HG03175 (cell line): ENCODE data around the gene SCAPER.
"Not testable (repeated sequence)": the region's sequence is repeated elsewhere in the genome, so short reads cannot be mapped to it uniquely, and the experiment has no call there.

ENCODE experiments used
- ATAC-seq: cut with Tn5 transposase; IDR thresholded peaks from one replicate; pipeline ENCODE4 v1.9.1; 2021; ENCODE audit warnings: mild to moderate bottlenecking, moderate library complexity; ENCODE audit not compliant: unreplicated experiment

The SCAPER gene

DNA sequence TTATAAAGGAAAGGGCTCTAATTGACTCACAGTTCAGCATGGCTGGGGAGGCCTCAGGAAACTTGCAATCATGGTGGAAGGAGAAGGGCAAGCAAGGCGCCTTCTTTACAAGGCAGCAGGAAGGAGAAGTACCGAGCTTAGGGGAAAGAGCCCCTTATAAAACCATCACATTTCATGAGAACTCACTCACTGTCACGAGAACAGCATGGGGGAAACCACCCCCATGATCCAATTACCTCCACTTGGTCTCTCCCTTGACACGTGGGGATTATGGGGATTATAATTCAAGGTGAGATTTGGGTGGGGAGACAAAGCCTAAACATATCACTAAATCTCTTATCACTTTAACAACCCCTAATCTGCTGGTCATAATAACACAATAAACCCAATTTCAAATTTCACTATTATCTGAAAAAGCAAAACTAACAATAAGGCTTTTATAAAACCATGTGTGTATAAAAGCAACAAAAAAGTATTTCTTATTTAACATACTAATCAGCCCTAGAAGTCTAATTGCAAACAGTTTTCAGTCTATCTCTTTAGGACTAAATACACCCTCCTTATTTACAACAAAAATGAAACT is 43.2 kb downstream of the SCAPER start:
- ATAC-seq = no peak

DNA sequence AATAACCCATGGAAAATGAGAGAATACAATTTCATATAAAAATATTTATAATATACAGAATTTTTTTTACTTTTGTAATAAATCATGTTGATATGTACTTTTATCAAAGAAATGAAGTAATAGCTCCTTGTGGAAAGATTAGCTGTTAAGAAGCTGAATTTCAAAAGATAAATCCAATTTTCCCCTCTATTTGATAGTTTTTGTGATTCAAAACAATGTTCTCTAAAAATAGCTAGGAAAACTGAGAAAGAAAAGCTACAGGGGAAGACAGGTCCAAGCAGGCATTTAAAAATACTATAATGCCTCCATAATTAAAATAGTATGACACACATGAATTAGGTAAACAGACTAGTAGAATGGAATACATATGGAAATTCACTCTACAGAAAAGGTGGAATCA is 44.9 kb downstream of the SCAPER start:
- ATAC-seq = no peak

DNA sequence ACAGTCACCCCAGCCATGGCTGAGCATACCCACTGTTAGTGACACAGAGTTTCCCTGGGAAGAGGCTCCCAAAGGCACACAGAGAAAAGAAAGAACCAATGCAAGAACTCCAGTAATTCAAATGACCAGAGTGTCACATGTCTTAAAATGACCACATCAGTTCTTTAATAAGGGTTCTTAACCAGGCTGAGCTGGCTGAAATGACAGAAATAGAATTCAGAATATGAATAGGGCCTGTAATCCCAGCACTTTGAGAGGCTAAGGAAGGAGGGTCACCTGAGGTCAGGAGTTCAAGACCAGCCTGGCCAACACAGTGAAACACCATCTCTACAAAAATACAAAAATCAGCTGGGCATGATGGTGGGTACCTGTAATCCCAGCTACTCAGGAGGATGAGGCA is 54.8 kb downstream of the SCAPER start:
- ATAC-seq = not testable (repeated sequence)

DNA sequence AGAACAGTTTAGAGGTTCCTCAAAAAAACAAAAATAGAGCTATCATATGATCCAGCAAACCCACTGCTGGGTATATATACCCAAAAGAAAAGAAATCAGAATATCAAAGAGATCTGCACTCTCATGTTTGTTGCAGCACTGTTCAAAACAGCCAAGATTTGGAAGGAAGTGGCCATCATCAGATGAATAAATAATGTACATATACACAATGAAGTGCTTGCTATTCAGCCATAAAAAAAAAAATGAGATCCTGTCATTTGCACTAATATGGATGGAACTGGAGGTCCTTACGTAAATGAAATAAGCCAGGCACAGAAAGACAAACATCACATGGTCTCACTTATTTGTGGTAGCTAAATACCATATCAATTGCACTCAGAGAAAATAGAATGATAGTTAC is 58.4 kb downstream of the SCAPER start:
- no peak for ATAC-seq

DNA sequence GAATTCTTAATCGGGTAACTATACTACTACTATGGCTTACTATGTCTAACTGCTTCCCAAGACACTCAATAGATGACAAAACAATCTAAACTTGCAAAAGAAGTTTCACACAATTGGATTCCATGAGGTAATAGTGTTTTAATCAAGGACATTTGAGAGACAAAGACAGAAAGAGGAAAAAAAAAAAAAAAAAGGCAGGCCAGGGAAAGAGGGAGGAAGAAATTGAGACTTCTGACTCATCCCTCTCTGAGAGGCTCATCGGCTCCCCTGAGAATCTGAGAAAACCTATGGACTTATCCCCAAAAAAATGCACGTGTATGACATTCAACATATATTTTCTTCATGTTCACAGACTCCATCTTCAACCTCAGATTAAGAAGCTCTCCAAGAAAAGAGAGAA is 61.0 kb downstream of the SCAPER start:
- ATAC-seq = no peak

DNA sequence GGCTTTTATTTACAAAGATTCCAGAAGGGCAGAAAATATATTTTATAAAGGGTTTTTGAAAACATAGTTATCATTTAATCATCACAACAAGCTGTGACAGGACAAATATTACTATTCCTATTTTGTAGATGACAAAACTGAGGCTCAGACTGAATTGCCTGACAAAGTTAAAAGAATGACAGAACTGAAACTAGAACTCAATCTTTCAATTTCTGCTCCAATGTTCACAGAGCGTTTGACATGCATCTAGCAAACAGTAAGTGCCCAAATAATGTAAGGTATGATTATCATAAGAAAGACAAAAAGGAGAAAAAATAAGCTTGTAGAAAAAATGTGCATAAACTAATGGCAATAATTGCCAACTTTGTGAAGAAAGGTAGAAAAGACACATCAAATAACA is 61.9 kb downstream of the SCAPER start:
- no peak for ATAC-seq

DNA sequence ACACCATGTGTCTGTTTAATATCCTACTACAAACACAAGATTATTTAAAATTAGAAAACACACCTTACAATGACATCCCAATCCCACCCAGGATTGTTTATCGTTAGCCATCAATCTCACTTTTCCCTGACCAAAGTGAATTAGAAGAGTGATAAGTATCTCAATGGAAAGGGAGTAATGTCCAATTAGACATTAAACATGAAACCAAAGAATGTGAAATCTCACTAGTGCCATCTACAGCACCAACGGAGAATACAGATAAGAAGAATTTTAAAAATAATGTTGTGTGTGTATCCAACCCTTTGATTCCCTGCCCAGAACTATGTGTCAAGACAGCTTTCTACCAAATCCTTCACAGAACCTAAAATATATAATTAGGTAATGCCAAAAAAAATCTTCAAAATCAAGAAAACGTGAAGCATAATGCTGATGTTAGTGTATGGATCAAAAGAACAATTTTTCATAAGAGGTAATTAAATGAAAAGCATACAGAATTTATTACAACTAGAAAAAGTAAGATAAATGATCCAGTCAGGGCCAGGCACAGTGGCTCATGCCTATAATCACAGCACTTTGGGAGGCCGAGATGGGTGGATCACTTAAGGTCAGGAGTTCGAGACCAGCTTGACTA is 64.2 kb downstream of the SCAPER start:
- ATAC-seq = no peak

DNA sequence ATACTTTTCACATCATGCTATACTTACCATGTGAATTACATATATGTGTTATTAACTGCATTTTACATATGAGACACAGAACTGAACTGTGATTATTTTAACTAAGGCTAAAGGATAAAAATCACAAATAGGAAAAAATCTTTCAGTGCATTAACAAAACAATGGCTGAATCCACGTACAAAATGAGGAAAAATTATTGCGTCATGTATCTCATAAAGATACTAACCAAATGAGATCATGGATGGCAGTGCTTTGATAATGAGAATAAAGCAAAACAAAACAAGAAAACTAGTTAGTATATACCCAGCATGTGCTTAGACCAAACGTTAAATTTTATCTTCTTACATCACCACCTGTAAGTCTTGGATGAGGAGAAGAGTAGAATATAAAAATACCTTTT is 66.0 kb downstream of the SCAPER start:
- no peak for ATAC-seq

DNA sequence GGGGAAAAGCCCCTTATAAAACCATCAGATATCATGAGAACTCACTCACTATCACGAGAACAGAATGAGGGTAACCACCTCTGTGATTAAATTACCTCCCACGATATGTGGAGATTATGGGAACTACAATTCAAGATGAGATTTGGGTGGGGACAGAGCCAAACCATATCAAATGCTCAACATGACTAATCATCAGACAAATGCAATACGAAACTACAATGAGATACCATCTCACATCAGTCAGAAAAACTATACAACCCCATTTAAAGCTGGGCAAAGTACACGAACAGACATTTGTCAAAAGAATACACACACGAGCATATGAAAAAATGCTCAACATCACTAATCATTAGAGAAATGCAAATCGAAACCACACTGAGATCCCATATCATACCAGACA is 67.7 kb downstream of the SCAPER start:
- no peak for ATAC-seq

DNA sequence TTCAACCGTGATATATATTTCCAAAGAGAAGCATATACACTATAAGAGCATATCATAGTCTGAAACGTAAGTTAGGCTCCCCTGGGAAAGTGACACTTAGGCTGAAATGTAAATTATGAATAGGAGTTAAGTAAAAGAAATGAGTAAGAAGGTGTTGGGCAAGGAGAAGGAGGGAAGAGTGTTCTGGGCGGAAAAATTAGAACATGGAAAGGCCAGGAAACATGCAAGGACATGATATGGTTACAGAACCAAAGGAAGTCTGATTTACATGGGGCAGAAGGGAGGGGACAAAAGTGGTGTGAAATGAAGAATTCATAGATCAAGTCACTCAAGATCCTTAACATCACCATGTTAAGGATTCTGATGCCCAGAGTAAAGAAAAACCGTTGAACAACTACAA is 75.2 kb downstream of the SCAPER start:
- no peak for ATAC-seq

DNA sequence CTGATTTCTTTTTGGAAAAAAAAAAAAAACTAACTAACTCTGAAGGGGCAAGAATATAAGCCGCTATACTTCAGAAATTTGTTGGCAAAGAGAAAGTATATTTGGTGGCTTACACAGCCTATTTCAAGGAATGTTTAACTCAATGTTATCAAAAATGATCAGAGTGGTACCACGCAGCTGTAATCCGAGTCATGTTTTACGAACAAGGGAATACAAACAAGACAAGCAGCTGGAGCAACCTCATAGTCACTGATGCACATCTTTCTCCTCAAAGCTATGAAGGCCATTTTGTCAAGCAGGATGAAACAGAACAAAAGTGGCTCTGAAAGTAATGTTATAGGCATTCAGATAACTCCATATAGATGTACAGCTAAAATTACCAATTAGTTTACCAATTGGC is 81.2 kb downstream of the SCAPER start:
- no peak for ATAC-seq

DNA sequence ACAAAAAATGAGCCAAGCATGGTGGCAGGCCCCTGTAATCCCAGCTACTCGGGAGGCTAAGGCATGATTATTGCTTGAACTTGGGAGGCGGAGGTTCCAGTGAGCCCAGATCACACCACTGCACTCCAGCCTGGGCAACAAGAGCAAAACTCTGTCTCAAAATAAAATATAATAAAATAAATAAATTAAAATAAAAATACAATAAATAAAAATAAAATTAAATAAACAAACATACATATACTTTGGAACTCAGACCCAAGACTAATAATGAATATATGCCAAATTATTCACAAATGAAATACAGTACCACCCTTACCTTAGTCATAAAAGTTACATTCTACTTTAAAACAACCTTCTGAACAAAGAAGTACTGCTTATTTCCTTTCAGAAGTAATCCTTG is 81.8 kb downstream of the SCAPER start:
- ATAC-seq = no peak

DNA sequence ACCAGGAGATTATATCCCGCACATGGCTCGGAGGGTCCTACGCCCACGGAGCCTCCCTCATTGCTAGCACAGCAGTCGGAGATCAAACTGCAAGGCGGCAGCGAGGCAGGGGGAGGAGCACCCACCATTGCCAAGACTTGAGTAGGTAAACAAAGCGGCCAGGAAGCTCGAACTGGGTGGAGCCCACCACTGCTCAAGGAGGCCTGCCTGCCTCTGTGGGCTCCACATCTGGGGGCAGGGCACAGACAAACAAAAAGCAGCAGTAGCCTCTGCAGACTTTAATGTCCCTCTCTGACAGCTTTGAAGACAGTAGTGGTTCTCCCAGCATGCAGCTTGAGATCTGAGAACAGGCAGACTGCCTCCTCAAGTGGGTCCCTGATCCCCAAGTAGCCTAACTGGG is 86.2 kb downstream of the SCAPER start:
- not testable (repeated sequence) for ATAC-seq

DNA sequence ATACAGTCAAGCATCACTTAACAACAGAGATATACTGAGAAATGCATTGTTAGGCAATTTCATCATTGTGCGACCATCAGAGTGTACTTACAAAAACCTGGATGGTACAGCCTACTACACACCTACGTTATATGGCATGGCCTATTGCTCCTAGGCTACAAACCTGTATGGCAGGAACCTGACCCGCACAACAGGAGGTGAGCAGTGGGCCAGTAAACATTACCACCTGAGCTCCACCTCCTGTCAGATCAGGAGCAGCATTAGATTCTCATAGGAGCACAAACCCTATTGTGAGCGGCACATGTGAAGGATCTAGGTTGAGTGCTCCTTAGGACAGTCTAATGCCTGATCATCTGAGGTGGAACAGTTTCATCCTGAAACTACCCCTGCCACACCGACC is 89.7 kb downstream of the SCAPER start:
- ATAC-seq = no peak

DNA sequence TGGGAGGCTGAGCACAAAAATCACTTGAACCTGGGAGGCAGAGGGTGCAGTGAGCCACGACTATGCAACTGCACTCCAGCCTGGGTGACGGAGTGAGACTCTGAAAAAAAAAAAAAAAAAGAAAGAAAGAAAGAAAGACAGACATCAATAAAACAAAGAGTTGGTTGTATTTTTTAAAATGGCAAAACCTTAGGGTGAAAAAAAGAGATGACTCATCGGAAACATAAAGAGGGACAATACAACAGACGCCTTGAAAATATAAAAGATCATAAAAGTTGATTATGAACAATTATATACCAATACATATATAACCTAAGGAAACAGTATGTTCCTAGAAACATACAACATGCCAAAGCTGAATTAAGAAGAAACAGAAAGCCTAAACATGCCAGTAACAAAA is 92.8 kb downstream of the SCAPER start:
- ATAC-seq = no peak

DNA sequence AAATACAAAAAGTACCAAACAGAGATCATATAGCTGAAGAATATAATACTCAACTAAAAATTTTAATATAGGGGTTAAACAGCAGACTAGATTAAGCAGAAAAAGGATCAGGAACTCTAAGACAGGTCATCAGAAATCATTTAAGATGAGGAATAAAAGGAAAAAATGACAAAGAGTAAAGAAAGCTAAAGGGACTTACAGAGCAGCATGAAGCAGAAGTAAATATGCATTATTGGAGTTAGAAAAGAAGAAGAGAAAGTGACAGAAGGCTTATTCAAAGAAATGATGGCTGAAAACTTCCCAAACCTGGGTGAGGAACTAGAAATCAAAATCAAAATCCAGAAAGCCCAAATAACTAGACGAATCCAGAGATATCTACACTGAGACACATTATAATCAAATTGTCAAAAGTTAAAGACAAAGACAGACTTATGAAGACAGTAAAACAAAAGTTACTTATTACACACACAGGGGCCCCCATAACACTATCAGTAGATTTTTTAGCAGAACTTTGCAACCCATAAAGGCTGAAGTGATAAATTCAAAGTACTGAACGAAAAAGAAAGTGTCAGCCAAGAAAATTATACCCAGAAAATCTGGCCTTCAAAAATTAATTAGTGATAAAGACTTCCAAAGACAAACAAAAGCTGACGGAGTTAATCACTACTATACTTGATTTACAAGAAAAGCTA is 95.6 kb downstream of the SCAPER start:
- no peak for ATAC-seq

DNA sequence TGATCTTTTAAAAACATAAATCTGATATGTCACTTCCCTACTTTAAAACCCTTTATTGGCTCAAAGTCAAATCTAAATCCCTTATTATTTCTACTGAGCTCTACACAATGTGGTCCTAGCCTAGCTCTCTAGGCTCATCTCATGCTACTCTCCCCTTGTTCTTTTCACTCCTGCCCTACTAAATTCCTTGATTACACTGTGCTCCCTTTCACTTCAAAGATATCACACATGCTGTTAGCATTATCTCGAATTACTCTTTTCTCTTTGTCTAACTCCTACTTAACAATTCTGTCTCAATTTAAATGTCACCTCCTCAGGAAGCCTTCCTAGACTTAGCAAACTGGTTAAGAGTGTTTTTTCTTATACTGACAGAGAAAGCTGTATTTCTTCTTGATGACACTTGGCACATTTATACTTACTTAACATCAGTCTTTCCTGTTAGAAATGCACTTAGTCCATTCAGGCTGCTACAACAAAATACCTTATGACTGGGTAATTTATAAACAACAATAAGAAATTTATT is 102.0 kb downstream of the SCAPER start:
- ATAC-seq = no peak

DNA sequence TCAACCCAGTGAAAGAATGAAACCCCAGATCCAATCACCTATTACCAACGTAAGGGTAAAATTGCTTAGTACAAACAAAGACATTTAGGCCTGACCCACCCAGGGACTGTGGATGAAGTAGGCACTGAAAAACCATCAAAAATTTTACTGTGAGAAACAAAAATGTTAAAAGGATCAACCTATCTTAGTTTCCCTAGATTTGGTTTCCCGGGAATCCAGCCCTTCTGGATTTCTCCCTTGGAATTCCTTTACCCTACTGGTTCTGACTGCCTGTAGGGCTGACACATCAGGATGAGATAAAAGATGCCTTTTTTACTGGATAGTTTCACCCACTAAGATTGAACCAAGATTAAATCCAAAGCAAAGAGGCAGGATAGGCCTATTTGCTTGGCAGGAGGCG is 102.7 kb downstream of the SCAPER start:
- ATAC-seq = no peak

DNA sequence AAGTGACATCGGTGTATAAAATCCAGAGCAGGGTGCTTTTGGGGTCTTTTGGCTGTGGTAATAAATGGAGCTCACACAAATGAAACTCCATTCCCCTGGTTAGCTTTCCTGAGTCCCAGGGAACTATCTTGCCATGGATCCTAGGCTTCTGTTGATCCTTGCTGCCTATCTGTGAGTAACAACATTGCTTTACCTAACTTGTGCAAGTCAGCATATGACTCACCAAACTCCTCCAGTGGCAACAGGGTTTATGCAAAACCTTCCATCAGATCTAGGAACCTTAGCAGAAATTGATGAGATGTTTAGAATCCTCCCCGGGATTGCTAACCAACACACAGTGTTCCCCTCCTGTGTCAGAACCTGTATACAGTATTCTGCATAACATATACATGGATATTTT is 105.4 kb downstream of the SCAPER start:
- ATAC-seq = no peak

DNA sequence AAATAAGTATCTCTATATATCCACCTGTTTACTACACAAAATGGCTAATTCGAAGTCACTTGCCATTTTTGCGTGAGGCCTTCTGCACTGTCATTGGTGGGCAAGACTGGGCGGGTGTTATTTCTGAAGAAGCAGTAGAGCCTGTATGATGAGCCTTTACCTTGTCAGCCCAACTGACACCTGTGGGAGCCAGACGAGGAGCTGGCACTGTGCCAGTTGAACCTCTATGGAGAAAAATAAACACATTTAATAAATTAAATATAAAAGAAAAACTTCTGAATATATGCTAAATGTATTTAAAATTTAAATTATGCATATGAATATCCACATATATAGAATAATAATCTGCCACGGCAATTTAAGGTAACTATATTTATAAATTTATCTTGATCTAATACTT is 109.9 kb downstream of the SCAPER start:
- ATAC-seq = no peak

DNA sequence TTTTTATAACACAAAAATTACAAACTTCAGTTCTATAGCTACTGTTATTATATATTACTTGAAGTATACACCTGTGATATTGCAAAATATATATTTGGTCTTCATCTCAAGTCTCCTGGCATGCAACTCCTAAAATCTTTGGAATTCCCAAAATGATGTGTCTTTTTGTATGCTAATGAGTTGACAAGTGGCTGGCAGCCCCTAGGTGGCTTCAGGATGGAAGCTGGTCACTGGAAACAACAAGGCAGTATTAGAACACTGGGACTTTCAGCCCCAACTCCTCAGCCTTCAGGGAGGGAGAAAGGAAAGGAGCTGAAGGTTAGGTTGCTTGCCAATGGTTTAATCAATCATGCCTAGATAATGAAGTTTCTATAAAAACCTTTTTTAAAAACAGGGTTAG is 112.0 kb downstream of the SCAPER start:
- ATAC-seq = no peak

DNA sequence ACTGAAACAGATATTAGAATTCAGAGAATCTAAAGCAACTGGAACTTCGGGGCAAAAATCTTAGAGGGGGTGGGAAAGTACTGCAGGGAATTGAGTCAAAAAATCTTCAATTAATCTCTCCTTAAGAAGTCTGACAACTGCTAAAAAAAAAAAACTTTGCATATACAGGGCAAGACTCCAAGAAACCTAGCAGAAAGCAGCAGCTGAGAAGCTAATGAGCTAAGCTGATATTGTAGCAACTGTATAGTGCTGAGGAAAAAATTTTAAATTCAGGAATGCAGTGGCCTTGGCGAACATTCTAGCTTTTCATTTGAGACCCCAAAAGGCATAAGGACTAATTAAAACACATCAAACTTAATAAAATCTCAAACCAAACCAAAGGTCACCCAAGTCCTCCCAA is 113.6 kb downstream of the SCAPER start:
- ATAC-seq = no peak
